Fibroblast of skin of scalp (primary cell): ENCODE results near the gene PLXNA3.

Experiments used
- DNase-seq: peaks from one replicate; pipeline ENCODE4 v3.0.0-alpha.2; 2013

PLXNA3 gene

GRCh38 chrX:154506483-154507332 is 48.6 kb downstream of the PLXNA3 start:
- no peak for DNase-seq

- DNase-seq, result no peak
These were observed 49.7 kb downstream of the PLXNA3 start for GRCh38 chrX:154507673-154508383.

GRCh38 chrX:154508384-154508745 is 50.3 kb downstream of the PLXNA3 start:
- no peak for DNase-seq

GRCh38 chrX:154509455-154509854 is 51.4 kb downstream of the PLXNA3 start:
- no peak for DNase-seq

- no peak for DNase-seq
These were observed 53.7 kb downstream of the PLXNA3 start for GRCh38 chrX:154511761-154512160.

GRCh38 chrX:154512879-154513553 is 54.9 kb downstream of the PLXNA3 start:
- no peak for DNase-seq

GRCh38 chrX:154513716-154514115 is 55.6 kb downstream of the PLXNA3 start:
- DNase-seq, result no peak

GRCh38 chrX:154515090-154515965 is 57.2 kb downstream of the PLXNA3 start:
- DNase-seq, result no peak

GRCh38 chrX:154515966-154516655 is 58.0 kb downstream of the PLXNA3 start, which contains the start of gene FAM3A:
TSS of gene FAM3A (minus strand) at chrX:154516232. CDS start at chrX:154515772, 460 bp downstream.
- DNase-seq, result peak; percentile 91

GRCh38 chrX:154516656-154517100 is 58.6 kb downstream of the PLXNA3 start:
- peak; percentile 28 for DNase-seq

GRCh38 chrX:154517101-154517781 is 59.2 kb downstream of the PLXNA3 start:
- no peak for DNase-seq

GRCh38 chrX:154519389-154519788 is 61.3 kb downstream of the PLXNA3 start:
- DNase-seq, result no peak

GRCh38 chrX:154525606-154526490 is 67.8 kb downstream of the PLXNA3 start:
- DNase-seq, result no peak

- DNase-seq, result peak; percentile 76
These were observed 69.0 kb downstream of the PLXNA3 start for GRCh38 chrX:154526901-154527675.
